Breast epithelium (tissue), 4 donors: ENCODE results near the gene PLPP1. TPM values are rescaled to one million over a fixed set of nuclear protein-coding genes. Genes with fewer than 3 reads are reported as not detected.

Experiments used
- DNase-seq, 2 donors: peaks; one replicate each; pipeline ENCODE4 v3.0.0-alpha.2; 2019; ENCODE audit warnings: low spot score in 2 of 2
- H3K27ac ChIP-seq, 2 donors: fragments of 200-600 bp; sonication (generic) in 1 of 2; one replicate each; pipeline ENCODE4 v1.5.1; 2016 to 2019; ENCODE audit warnings: mild to moderate bottlenecking in 1 of 2
- H3K27me3 ChIP-seq, 2 donors: fragments of 200-600 bp; sonication (generic) in 1 of 2; one replicate each; pipeline versions ENCODE4 v1.5.1 to v1.6.0; 2017 to 2019; ENCODE audit warnings: control low read depth in 1 of 2, mild to moderate bottlenecking in 1 of 2
- H3K36me3 ChIP-seq: fragments of 200-600 bp; one replicate; pipeline ENCODE4 v1.5.1; 2019
- H3K4me1 ChIP-seq, 2 donors: fragments of 200-600 bp; sonication (generic); one replicate each; pipeline ENCODE4 v1.5.1; 2016 to 2019; ENCODE audit warnings: control low read depth in 1 of 2
- H3K4me3 ChIP-seq, 3 donors: fragments of 200-600 bp; sonication (generic); 1 replicate in 2 of 3; 2 replicates in 1 of 3; pipeline ENCODE4 v1.5.1; 2016 to 2019; ENCODE audit warnings: mild to moderate bottlenecking in 3 of 3, moderate library complexity in 2 of 3
- H3K9me3 ChIP-seq, 2 donors: fragments of 200-600 bp; sonication (generic) in 1 of 2; one replicate each; pipeline ENCODE4 v1.5.1; 2016 to 2019; ENCODE audit warnings: control low read depth in 1 of 2
- CTCF ChIP-seq, 3 donors: fragments of 450-650 bp; IDR thresholded peaks; one replicate each; pipeline ENCODE4 v1.5.1; 2016 to 2017; ENCODE audit warnings: antibody characterized with exemption in 3 of 3, mild to moderate bottlenecking in 3 of 3, moderate library complexity in 3 of 3
- POLR2A ChIP-seq: fragments of 450-650 bp; IDR thresholded peaks from one replicate; pipeline ENCODE4 v1.6.1; 2016; ENCODE audit warnings: antibody characterized with exemption, mild to moderate bottlenecking, moderate library complexity
- POLR2AphosphoS5 ChIP-seq, 3 donors: sonication (generic); formaldehyde crosslinking; IDR thresholded peaks; one replicate each; pipeline ENCODE4 v1.6.1; 2017; ENCODE audit warnings: antibody characterized with exemption in 3 of 3
- intact Hi-C: fragments of 100-400 bp; cut with DNase I; formaldehyde crosslinking; loops from one replicate; pipeline ENCODE4 v1.15.1; 2023; ENCODE audit warnings: low total_unique reads
- total RNA-seq, 3 donors: library from RNA; depleted of rRNA; stranded (reverse); fragments of >200 nt; gene quantifications; one replicate each; pipeline ENCODE4 v1.1.0, GENCODE V29; 2016

The PLPP1 gene
- total RNA-seq, 3 donors from 2014 or later, result 177 to 339 (median 237) TPM

DNA sequence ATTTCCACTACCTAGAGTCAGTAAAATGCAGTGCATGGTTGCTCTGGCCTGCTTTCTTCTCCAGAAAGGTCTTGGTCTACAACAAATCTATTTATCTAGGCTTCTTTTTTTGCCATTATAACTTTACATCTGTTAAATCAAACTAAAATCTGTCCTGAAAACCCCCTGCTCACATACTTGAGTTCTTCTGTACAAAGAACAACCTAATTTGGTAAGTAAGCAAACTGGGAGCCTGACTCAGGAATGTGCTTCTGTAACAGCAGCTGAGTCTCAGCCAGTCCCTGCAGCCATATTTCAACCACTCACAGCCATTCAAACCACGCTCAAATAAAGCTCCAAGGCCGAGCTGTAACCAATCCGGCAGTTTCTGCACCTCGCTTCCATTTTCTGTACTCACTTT lies 95.8 kb downstream of the PLPP1 start:
- intact Hi-C loops, result no loop called here
- Histone ChIP-seq H3K27me3 (no peaks in the 10 kb centered on the region), H3K4me1 (peaks cover 6 to 21% of the 10 kb centered on the region in 2 donors), H3K36me3 (no peaks in the 10 kb centered on the region), H3K27ac (peak overlapping the region; percentile 94), H3K4me3 (no peak overlapping the region), H3K9me3 (no peaks in the 10 kb centered on the region)
- TF ChIP-seq CTCF (IDR thresholded peaks at IDR 0.05) (no peak), POLR2AphosphoS5 (IDR thresholded peaks at IDR 0.05) (peak in 1 of 3 donors; percentile 10)
- peak in 1 of 2 donors; percentile 79 for DNase-seq

GRCh38 chr5:55437859-55438206 lies 96.9 kb downstream of the PLPP1 start:
- TF ChIP-seq POLR2A (no peak), POLR2AphosphoS5 (IDR thresholded peaks at IDR 0.05) (no peak), CTCF (IDR thresholded peaks at IDR 0.05) (no peak)
- Histone ChIP-seq H3K4me1 (peaks cover 6 to 21% of the 10 kb centered on the region in 2 donors), H3K27me3 (no peaks in the 10 kb centered on the region), H3K36me3 (no peaks in the 10 kb centered on the region), H3K27ac (peak overlapping the region; percentile 94), H3K4me3 (peak overlapping the region in 1 of 3 donors; percentile 17), H3K9me3 (no peaks in the 10 kb centered on the region)
- no peak for DNase-seq
- intact Hi-C loops, result no loop called here

- H3K9me3 ChIP-seq, result no peaks in the 10 kb centered on the region
- no peaks in the 10 kb centered on the region for H3K27me3 ChIP-seq
- H3K4me3 ChIP-seq, result peak overlapping the region in 1 of 3 donors; percentile 17
- DNase-seq, result no peak
- no peak for TF ChIP-seq POLR2AphosphoS5 (IDR thresholded peaks at IDR 0.05)
- TF ChIP-seq CTCF (IDR thresholded peaks at IDR 0.05), result no peak
- no peak for TF ChIP-seq POLR2A
- H3K27ac ChIP-seq, result peak overlapping the region; percentile 94
- intact Hi-C loops, result no loop called here
- peaks cover 6 to 21% of the 10 kb centered on the region in 2 donors for H3K4me1 ChIP-seq
- H3K36me3 ChIP-seq, result no peaks in the 10 kb centered on the region
These were observed 97.3 kb downstream of the PLPP1 start for GRCh38 chr5:55437452-55437851.

- no peak overlapping the region for H3K4me3 ChIP-seq
- no peak overlapping the region for H3K27ac ChIP-seq
- peaks cover 0 to 2% of the 10 kb centered on the region in 2 donors for H3K4me1 ChIP-seq
- no peaks in the 10 kb centered on the region for H3K9me3 ChIP-seq
- intact Hi-C loops, result no loop called here
- no peak for DNase-seq
- no peaks in the 10 kb centered on the region for H3K27me3 ChIP-seq
- TF ChIP-seq POLR2AphosphoS5 (IDR thresholded peaks at IDR 0.05), result no peak
- TF ChIP-seq POLR2A, result no peak
- no peaks in the 10 kb centered on the region for H3K36me3 ChIP-seq
These were observed 102.2 kb downstream of the PLPP1 start for GRCh38 chr5:55432549-55432948.

DNA sequence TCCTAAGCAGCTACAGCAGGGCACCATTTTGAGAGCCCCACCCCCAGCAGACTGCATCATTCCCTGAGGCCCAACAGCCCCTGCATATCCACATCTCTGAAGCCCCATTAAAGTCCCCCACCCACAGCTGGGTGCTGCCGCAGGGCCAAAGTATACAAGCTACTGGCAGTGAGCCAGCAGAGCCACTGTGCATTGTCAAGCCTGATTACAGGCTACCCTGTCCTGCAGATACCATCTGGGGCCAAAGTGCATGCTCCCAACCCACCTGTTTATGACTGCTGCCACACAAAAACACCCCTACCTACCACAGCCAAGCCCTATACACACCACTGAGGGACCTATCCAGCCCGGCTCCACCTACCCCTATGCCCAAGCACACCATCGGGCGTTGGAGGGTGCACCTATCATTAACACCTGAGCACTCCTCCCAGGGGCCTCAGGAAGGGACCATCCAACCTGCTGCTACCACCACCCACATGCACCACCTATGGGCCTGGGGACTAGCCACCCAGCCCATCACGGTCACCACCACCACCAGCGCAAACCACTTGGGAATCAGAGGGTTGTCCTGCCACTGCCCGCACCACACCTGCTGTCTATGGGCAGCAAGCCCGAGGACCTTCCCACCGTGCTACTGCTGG lies 105.0 kb downstream of the PLPP1 start:
- intact Hi-C loops, result no loop called here
- Histone ChIP-seq H3K27me3 (no peaks in the 10 kb centered on the region), H3K4me3 (no peak overlapping the region), H3K9me3 (no peaks in the 10 kb centered on the region), H3K36me3 (no peaks in the 10 kb centered on the region), H3K4me1 (no peaks in the 10 kb centered on the region), H3K27ac (no peak overlapping the region)
- TF ChIP-seq CTCF (IDR thresholded peaks at IDR 0.05) (no peak), POLR2A (no peak), POLR2AphosphoS5 (IDR thresholded peaks at IDR 0.05) (no peak)
- no peak for DNase-seq

DNA sequence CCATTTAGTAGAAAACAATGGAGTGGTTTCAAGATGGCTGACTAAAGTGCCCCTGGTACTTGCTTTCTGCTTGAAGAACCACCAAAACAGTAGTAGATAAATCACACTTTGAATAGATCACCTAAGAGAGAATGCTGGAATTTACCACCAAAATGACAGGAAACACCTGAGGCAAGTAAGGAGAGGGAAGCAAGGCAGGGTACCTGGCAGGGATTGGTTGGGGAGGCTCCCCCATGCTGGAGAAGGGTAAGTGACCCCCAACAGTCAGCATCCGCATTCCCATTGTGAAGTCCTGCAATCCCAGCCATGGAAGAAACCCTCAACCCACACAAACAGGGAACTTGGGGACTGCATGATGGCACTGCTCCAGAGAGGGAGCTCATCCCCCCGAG lies 105.5 kb downstream of the PLPP1 start:
- Histone ChIP-seq H3K27ac (no peak overlapping the region), H3K4me1 (no peaks in the 10 kb centered on the region), H3K36me3 (no peaks in the 10 kb centered on the region), H3K9me3 (no peaks in the 10 kb centered on the region), H3K4me3 (no peak overlapping the region), H3K27me3 (no peaks in the 10 kb centered on the region)
- TF ChIP-seq CTCF (IDR thresholded peaks at IDR 0.05) (no peak), POLR2AphosphoS5 (IDR thresholded peaks at IDR 0.05) (no peak), POLR2A (no peak)
- intact Hi-C loops, result no loop called here
- DNase-seq, result no peak
